Ovary (tissue), 9 donors: ENCODE measurements around the gene VTN. TPM values are rescaled to one million over a fixed set of nuclear protein-coding genes. Genes with fewer than 3 reads are reported as not detected.

Experiments
- DNase-seq, 5 donors: peaks; one replicate each; pipeline ENCODE4 v3.0.0-alpha.2; 2019 to 2020
- H3K27ac ChIP-seq, 2 donors: fragments of 200-600 bp; one replicate each; pipeline versions ENCODE4 v1.5.1 to v1.8.0; 2019 to 2022
- H3K27me3 ChIP-seq: fragments of 200-600 bp; one replicate; pipeline ENCODE4 v1.8.0; 2022
- H3K36me3 ChIP-seq: fragments of 200-600 bp; sonication (generic); one replicate; pipeline ENCODE4 v1.5.1; 2019
- H3K4me1 ChIP-seq: one replicate; pipeline ENCODE4 v1.8.1; 2013; ENCODE audit warnings: mild to moderate bottlenecking, moderate library complexity; ENCODE audit not compliant: insufficient read depth
- H3K4me3 ChIP-seq: fragments of 200-600 bp; sonication (generic); one replicate; pipeline ENCODE4 v1.5.1; 2017
- H3K9me3 ChIP-seq, 2 donors: fragments of 200-600 bp in 1 of 2; sonication (generic) in 1 of 2; one replicate each; pipeline versions ENCODE4 v1.5.1 to v1.8.1; 2013 to 2019; ENCODE audit warnings: mild to moderate bottlenecking in 1 of 2, moderate library complexity in 1 of 2
- EP300 ChIP-seq: sonication (generic); formaldehyde crosslinking; IDR thresholded peaks from one replicate; pipeline ENCODE4 v1.6.1; 2017; ENCODE audit warnings: antibody characterized with exemption
- POLR2A ChIP-seq: fragments of 450-650 bp; IDR thresholded peaks from one replicate; pipeline ENCODE4 v1.6.1; 2017; ENCODE audit warnings: antibody characterized with exemption, mild to moderate bottlenecking, moderate library complexity
- WGBS, 3 donors: extraction: QIAGEN DNeasy Blood & Tissue Kit in 1 of 3; methylation state at CpG; one replicate each; pipeline versions ENCODE4 v1.1.5 to v1.1.7; 2013 to 2017; 5-methylcytosine and 5-hydroxymethylcytosine counted together
- intact Hi-C, 4 donors: fragments of 100-400 bp; cut with DNase I; formaldehyde crosslinking; loops; one replicate each; pipeline versions ENCODE4 v1.11.0 to v1.15.1; 2022 to 2023
- polyA plus RNA-seq, 2 donors: library from polyadenylated mRNA; stranded (reverse); fragments of 200-250 nt in 1 of 2; fragments of 350-450 nt in 1 of 2; fragmentation: Illumina TruSeq in 1 of 2; extraction: RNeasy Lipid Tissue Mini Kit (QIAGEN cat#74804) in 1 of 2; gene quantifications; one replicate each; pipeline ENCODE4 v1.2.3, GENCODE V29; 2013 to 2014
- total RNA-seq, 7 donors: library from RNA; depleted of rRNA in 2 of 7; stranded (reverse); fragments of >200 nt in 2 of 7; fragmentation: NEBNext Ultra II Directional in 3 of 7; extraction: Animal tissue kit (Norgen Biotek cat#: 25700) in 3 of 7; gene quantifications; one replicate each; pipeline versions ENCODE4 v1.1.0 to v1.2.4, GENCODE V29; 2016 to 2023
- TF ChIP-seq, protein P1 (sequence below), 3 donors: fragments of 450-650 bp in 2 of 3; fragments of 200-600 bp in 1 of 3; IDR thresholded peaks; one replicate each; pipeline versions ENCODE4 v1.5.1 to v1.8.0; 2016 to 2022; ENCODE audit warnings: antibody characterized with exemption in 3 of 3, mild to moderate bottlenecking in 1 of 3
- donor health status: DM: no; HTN: no; CAD: no; lungs with moderate emphysema.
- donor health status: DM: no; HTN: no; CAD: no.
- donor health status: Bipolar disorder and iron deficiency.
- donor health status: DM: yes; HTN: yes; CAD: no.
- donor health status: DM: no; HTN: no; CAD: no.
- donor health status: DM: yes; HTN: yes; CAD: no.

VTN gene
- total and polyA plus RNA-seq, 9 donors = 0.25 to 20.5 (median 4.1) TPM; not detected in 1

- no peaks in the 10 kb centered on the region for H3K36me3 ChIP-seq
- peak within 1 kb of the TSS in 1 of 2 donors; percentile 69 for H3K27ac ChIP-seq
- H3K9me3 ChIP-seq = no peaks in the 10 kb centered on the region
- TF ChIP-seq EP300 (no peak), POLR2A (no peak)
- TF ChIP-seq, protein P1, sequence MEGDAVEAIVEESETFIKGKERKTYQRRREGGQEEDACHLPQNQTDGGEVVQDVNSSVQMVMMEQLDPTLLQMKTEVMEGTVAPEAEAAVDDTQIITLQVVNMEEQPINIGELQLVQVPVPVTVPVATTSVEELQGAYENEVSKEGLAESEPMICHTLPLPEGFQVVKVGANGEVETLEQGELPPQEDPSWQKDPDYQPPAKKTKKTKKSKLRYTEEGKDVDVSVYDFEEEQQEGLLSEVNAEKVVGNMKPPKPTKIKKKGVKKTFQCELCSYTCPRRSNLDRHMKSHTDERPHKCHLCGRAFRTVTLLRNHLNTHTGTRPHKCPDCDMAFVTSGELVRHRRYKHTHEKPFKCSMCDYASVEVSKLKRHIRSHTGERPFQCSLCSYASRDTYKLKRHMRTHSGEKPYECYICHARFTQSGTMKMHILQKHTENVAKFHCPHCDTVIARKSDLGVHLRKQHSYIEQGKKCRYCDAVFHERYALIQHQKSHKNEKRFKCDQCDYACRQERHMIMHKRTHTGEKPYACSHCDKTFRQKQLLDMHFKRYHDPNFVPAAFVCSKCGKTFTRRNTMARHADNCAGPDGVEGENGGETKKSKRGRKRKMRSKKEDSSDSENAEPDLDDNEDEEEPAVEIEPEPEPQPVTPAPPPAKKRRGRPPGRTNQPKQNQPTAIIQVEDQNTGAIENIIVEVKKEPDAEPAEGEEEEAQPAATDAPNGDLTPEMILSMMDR (IDR thresholded peaks at IDR 0.05) = no peak
- whole genome bisulfite sequencing, 3 donors = 0 to 2% (median 0%) methylated on average over 77 to 80 of the region's 80 CpGs
- peak; percentile 87 to 92 (median 89) for DNase-seq
- H3K4me3 ChIP-seq = peak within 1 kb of the TSS; percentile 58
- peaks cover 7% of the 10 kb centered on the region for H3K4me1 ChIP-seq
- intact Hi-C loops = loop anchor here in 1 of 4 donors (2.0 kb wide), 1 partner anchor 21 kb away; no protein-coding TSS in a partner anchor
- H3K27me3 ChIP-seq = no peaks in the 10 kb centered on the region
Measured at GRCh38 chr17:28371245-28372202, 1.4 kb upstream of the VTN start, which contains the start of gene SARM1. TSS of gene SARM1 (plus strand) at chr17:28371694. CDS start at chr17:28372033, 339 bp downstream.

GRCh38 chr17:28370744-28371103, 617 bp upstream of the VTN start:
- no peak for TF ChIP-seq EP300
- no peak for TF ChIP-seq POLR2A
- TF ChIP-seq, protein P1 (IDR thresholded peaks at IDR 0.05) = no peak
- H3K4me1 ChIP-seq = peaks cover 7% of the 10 kb centered on the region
- DNase-seq = no peak
- 30 to 54% (median 48%) methylated on average over 1 of the region's 1 CpG for WGBS, 3 donors
- intact Hi-C loops = no loop called here
- peak overlapping the region in 1 of 2 donors; percentile 69 for H3K27ac ChIP-seq
- H3K27me3 ChIP-seq = no peaks in the 10 kb centered on the region
- no peak overlapping the region for H3K4me3 ChIP-seq
- H3K36me3 ChIP-seq = no peaks in the 10 kb centered on the region
- no peaks in the 10 kb centered on the region for H3K9me3 ChIP-seq

DNA sequence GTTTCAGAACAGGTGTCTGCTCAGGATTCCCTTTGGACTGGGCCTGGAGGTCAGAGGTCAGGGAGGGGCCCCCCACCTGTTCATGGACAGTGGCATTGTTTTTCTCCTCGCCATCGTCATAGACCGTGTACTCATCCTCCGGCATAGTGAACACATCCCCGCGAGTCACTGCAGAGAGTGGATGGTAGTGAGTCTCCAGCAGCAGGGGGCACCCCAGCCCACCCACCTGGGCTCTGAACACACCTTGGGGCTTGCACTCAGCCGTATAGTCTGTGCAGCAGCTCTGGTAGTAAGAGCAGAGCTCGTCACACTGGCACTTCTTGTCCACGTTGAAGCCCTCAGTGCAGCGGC, 448 bp downstream of the VTN start:
- intact Hi-C loops = no loop called here

DNA sequence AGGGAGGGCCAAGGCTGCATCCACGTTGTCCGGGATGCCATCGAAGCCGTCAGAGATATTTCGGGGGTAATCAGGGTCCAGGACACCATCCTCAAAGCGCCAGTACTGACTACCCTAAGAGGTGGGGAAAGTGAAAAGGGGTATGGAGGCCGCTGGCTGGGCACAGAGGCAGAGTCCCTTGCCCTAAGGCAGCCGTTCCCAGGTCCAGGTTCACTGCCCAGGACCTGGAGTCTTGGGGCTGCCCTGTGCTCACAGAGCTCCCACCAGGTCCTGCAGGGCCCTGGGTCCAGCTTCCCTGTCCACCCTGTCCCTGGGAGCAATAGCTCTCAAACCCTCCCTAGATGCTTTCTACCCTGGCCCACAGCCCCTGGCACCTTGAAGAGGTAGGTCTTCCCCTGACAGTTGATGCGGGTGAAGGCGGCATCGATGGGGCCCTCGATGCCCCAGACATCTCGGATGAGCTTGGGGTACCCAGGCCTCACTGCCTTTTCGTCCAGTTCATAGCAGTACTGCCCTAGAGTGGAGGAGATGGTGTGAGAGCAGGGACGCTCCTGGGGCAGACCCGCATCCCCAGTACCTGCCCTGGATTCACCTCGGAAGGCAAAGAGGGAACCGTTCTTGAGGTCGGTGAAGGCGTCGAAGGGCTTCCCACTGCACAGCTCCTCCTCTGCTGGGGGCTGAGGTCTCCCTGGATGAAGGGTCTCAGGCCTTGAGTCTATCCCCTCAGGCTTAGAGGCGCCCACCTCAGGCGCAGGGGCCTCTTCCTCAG, 1.0 kb downstream of the VTN start:
- no peak overlapping the region for H3K27ac ChIP-seq
- intact Hi-C loops = no loop called here
- WGBS, 3 donors = 87 to 93% (median 93%) methylated on average over 23 of the region's 23 CpGs
- TF ChIP-seq EP300 (no peak), POLR2A (no peak)
- TF ChIP-seq, protein P1 (IDR thresholded peaks at IDR 0.05) = no peak
- DNase-seq = no peak
- no peaks in the 10 kb centered on the region for H3K27me3 ChIP-seq
- H3K4me1 ChIP-seq = peaks cover 7% of the 10 kb centered on the region
- H3K4me3 ChIP-seq = no peak overlapping the region
- no peaks in the 10 kb centered on the region for H3K9me3 ChIP-seq
- H3K36me3 ChIP-seq = no peaks in the 10 kb centered on the region

More for the DNA sequence above, 448 bp downstream of the VTN start:
- WGBS, 3 donors = 58 to 69% (median 59%) methylated on average over 9 to 10 of the region's 10 CpGs
- no peak for DNase-seq
- H3K27ac ChIP-seq = no peak overlapping the region
- no peak overlapping the region for H3K4me3 ChIP-seq
- H3K27me3 ChIP-seq = no peaks in the 10 kb centered on the region
- H3K36me3 ChIP-seq = no peaks in the 10 kb centered on the region
- TF ChIP-seq, protein P1 (IDR thresholded peaks at IDR 0.05) = no peak
- TF ChIP-seq EP300 (no peak), POLR2A (no peak)
- H3K4me1 ChIP-seq = peaks cover 7% of the 10 kb centered on the region
- no peaks in the 10 kb centered on the region for H3K9me3 ChIP-seq
